Activated CD4-positive, alpha-beta T cell treated with anti-CD3 and anti-CD28 coated beads, Interleukin-2, Interleukin-6, amounts not matched to agents 100 ng/mL and 50 ng/mL, durations not matched to agents 16 hours and 8 hours (primary cell): ENCODE results near the gene SIGLEC15.
"Not testable (repeated sequence)": the region's sequence is repeated elsewhere in the genome, so short reads cannot be mapped to it uniquely, and the experiment has no call there.

Experiments
- DNase-seq: peaks from one replicate; pipeline ENCODE4 v3.0.0-alpha.2; 2020

Gene SIGLEC15

GRCh38 chr18:45844938-45845337, 19.5 kb downstream of the SIGLEC15 start:
- no peak for DNase-seq

GRCh38 chr18:45845410-45845809, 19.9 kb downstream of the SIGLEC15 start:
- no peak for DNase-seq

GRCh38 chr18:45847119-45847518, 21.6 kb downstream of the SIGLEC15 start:
- no peak for DNase-seq

GRCh38 chr18:45848643-45849042, 23.2 kb downstream of the SIGLEC15 start:
- DNase-seq: not testable (repeated sequence)

GRCh38 chr18:45849529-45849928, 24.1 kb downstream of the SIGLEC15 start:
- DNase-seq: no peak

- DNase-seq: no peak
Observed at GRCh38 chr18:45850021-45850420, 24.5 kb downstream of the SIGLEC15 start.

GRCh38 chr18:45851161-45851925, 25.9 kb downstream of the SIGLEC15 start:
- no peak for DNase-seq

GRCh38 chr18:45852631-45853030, 27.2 kb downstream of the SIGLEC15 start:
- no peak for DNase-seq

- DNase-seq: no peak
Observed at GRCh38 chr18:45854036-45854586, 28.6 kb downstream of the SIGLEC15 start.

GRCh38 chr18:45856531-45856930, 31.1 kb downstream of the SIGLEC15 start:
- DNase-seq: no peak

GRCh38 chr18:45859334-45859733, 33.9 kb downstream of the SIGLEC15 start:
- DNase-seq: no peak

GRCh38 chr18:45860492-45860891, 35.0 kb downstream of the SIGLEC15 start:
- DNase-seq: no peak

GRCh38 chr18:45860971-45861370, 35.5 kb downstream of the SIGLEC15 start:
- DNase-seq: no peak

- no peak for DNase-seq
Observed at GRCh38 chr18:45861926-45862325, 36.5 kb downstream of the SIGLEC15 start.

- no peak for DNase-seq
Observed at GRCh38 chr18:45863469-45863868, 38.0 kb downstream of the SIGLEC15 start.

- no peak for DNase-seq
Observed at GRCh38 chr18:45864081-45864480, 38.6 kb downstream of the SIGLEC15 start.

GRCh38 chr18:45865466-45865865, 40.0 kb downstream of the SIGLEC15 start:
- no peak for DNase-seq

GRCh38 chr18:45870419-45870818, 44.9 kb downstream of the SIGLEC15 start:
- no peak for DNase-seq

- peak; percentile 12 for DNase-seq
Observed at GRCh38 chr18:45871431-45872084, 46.1 kb downstream of the SIGLEC15 start.

- DNase-seq: peak; percentile 86
Observed at GRCh38 chr18:45874491-45875184, 49.2 kb downstream of the SIGLEC15 start.

- DNase-seq: no peak
Observed at GRCh38 chr18:45876161-45876560, 50.7 kb downstream of the SIGLEC15 start.

GRCh38 chr18:45877403-45877802, 51.9 kb downstream of the SIGLEC15 start:
- no peak for DNase-seq
